Ishikawa (cell line): ENCODE results near the gene SKI.

Experiments
- CEBPB ChIP-seq: IDR thresholded peaks from 2 replicates; pipeline ENCODE4 v1.6.1; 2012
- CREB1 ChIP-seq: IDR thresholded peaks from 2 replicates; pipeline ENCODE4 v1.6.1; 2012; ENCODE audit warnings: low read depth
- EP300 ChIP-seq: IDR thresholded peaks from 2 replicates; pipeline ENCODE4 v1.6.1; 2012; ENCODE audit warnings: borderline replicate concordance
- RAD21 ChIP-seq: IDR thresholded peaks from 2 replicates; pipeline ENCODE4 v1.6.1; 2012; ENCODE audit warnings: low read depth
- TAF1 ChIP-seq: IDR thresholded peaks from 2 replicates; pipeline ENCODE4 v1.6.1; 2012; ENCODE audit warnings: low read depth, mild to moderate bottlenecking
- YY1 ChIP-seq: IDR thresholded peaks from 2 replicates; pipeline ENCODE4 v1.6.1; 2012; ENCODE audit warnings: low read depth
- TF ChIP-seq, protein P1 (sequence below): IDR thresholded peaks from 2 replicates; pipeline ENCODE4 v1.6.1; 2012

DNA sequence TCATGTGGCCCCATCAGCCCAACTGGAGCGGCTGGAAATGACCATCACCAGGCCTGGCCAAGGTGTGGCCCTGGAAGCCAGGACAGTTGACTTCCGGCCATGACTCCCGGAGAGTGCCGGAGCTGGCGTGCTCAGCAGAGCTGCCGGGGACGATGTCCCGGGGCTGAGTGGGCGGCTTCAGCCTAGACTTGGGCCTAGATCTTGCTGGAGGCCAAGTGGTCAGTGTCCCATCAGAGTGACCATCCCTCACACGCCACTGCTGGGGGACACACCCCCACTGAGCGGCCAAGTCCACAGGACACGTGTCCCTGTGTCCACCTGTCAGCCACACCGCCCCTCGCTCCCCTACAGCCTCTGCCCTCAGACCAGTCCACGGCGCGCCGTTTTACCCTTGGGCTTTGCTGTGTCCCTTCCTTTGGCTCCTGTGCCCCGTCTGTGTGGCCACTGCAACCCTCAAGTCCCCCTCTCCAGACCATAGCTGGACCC is 37.6 kb upstream of the SKI start:
- no peak for TF ChIP-seq CEBPB
- no peak for TF ChIP-seq RAD21
- no peak for TF ChIP-seq YY1
- TF ChIP-seq CREB1: no peak
- no peak for TF ChIP-seq EP300
- no peak for TF ChIP-seq TAF1
- TF ChIP-seq, protein P1, sequence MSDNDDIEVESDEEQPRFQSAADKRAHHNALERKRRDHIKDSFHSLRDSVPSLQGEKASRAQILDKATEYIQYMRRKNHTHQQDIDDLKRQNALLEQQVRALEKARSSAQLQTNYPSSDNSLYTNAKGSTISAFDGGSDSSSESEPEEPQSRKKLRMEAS: no peak
